Measurements from ENCODE around the gene HCRTR1. TPM values are rescaled to one million over a fixed set of nuclear protein-coding genes. Genes with fewer than 3 reads are reported as not detected.
"Not testable (repeated sequence)": the region's sequence is repeated elsewhere in the genome, so short reads cannot be mapped to it uniquely, and the experiment has no call there.

The HCRTR1 gene
- total and polyA plus RNA-seq, 10 donors, result 0.06 TPM; not detected in 9

- TF ChIP-seq POLR2A (IDR thresholded peaks at IDR 0.05) (no peak), CTCF (IDR thresholded peaks at IDR 0.05 in 8 of 11, conservative IDR thresholded peaks at IDR 0.05 in 3 of 11) (no peak), POLR2AphosphoS5 (IDR thresholded peaks at IDR 0.05) (no peak)
- no peak overlapping the region for H3K4me3 ChIP-seq
- 72 to 84% (median 79%) methylated on average over 11 of the region's 11 CpGs for WGBS, 5 donors
- DNase-seq, result no peak
- peaks cover 0 to 50% (median 15%) of the 10 kb centered on the region in 6 donors for H3K36me3 ChIP-seq
- H3K27me3 ChIP-seq (replicated peaks in 1 of 7), result peaks cover 0 to 29% (median 6%) of the 10 kb centered on the region in 7 donors
- no peaks in the 10 kb centered on the region for H3K9me3 ChIP-seq
- peaks cover 27 to 91% (median 70%) of the 10 kb centered on the region in 6 donors for H3K4me1 ChIP-seq
- peak overlapping the region in 6 of 8 donors; percentile 60 to 92 (median 86) for H3K27ac ChIP-seq
- intact Hi-C loops (cut with DNase I; ENCODE audit: low total_unique reads), result no loop called here
These were observed 31.6 kb upstream of the HCRTR1 start for GRCh38 chr1:31585736-31586365.

- Histone ChIP-seq H3K4me1 (peaks cover 27 to 83% (median 66%) of the 10 kb centered on the region in 6 donors), H3K36me3 (peaks cover 0 to 50% (median 15%) of the 10 kb centered on the region in 6 donors), H3K27me3 (replicated peaks in 1 of 7) (peaks cover 0 to 29% (median 6%) of the 10 kb centered on the region in 7 donors), H3K27ac (peak overlapping the region in 6 of 8 donors; percentile 75 to 92 (median 86)), H3K9me3 (no peaks in the 10 kb centered on the region), H3K4me3 (peak overlapping the region in 1 of 8 donors; percentile 4)
- WGBS, 5 donors, result 70 to 82% (median 74%) methylated on average over 31 to 47 of the region's 47 CpGs
- intact Hi-C loops (cut with DNase I; ENCODE audit: low total_unique reads), result no loop called here
- TF ChIP-seq POLR2AphosphoS5 (IDR thresholded peaks at IDR 0.05) (peak in 1 of 3 donors; percentile 65), POLR2A (IDR thresholded peaks at IDR 0.05) (no peak)
- DNase-seq, result no peak
These were observed 30.8 kb upstream of the HCRTR1 start for GRCh38 chr1:31586376-31587327.

GRCh38 chr1:31587328-31587699, 30.2 kb upstream of the HCRTR1 start:
- Histone ChIP-seq H3K36me3 (peaks cover 0 to 50% (median 15%) of the 10 kb centered on the region in 6 donors), H3K27me3 (replicated peaks in 1 of 7) (peaks cover 0 to 29% (median 6%) of the 10 kb centered on the region in 7 donors), H3K4me1 (peaks cover 27 to 76% (median 61%) of the 10 kb centered on the region in 6 donors), H3K27ac (peak overlapping the region in 6 of 8 donors; percentile 75 to 92 (median 86))
- H3K4me3 ChIP-seq; intact Hi-C loops (cut with DNase I; ENCODE audit: low total_unique reads); H3K9me3 ChIP-seq; DNase-seq: not testable (repeated sequence)
- WGBS, 5 donors, result 90 to 95% (median 92%) methylated on average over 5 of the region's 5 CpGs

- DNase-seq, result no peak
- TF ChIP-seq POLR2AphosphoS5 (IDR thresholded peaks at IDR 0.05) (peak; percentile 53 to 67 (median 64)), POLR2A (IDR thresholded peaks at IDR 0.05) (no peak), CTCF (IDR thresholded peaks at IDR 0.05 in 8 of 11, conservative IDR thresholded peaks at IDR 0.05 in 3 of 11) (peak in 8 of 11 experiments; percentile 21 to 67 (median 54))
- peak overlapping the region; percentile 55 to 92 (median 82) for H3K27ac ChIP-seq
- peak overlapping the region in 1 of 8 donors; percentile 52 for H3K4me3 ChIP-seq
- H3K27me3 ChIP-seq (replicated peaks in 1 of 7), result peaks cover 0 to 29% (median 6%) of the 10 kb centered on the region in 7 donors
- H3K4me1 ChIP-seq, result peaks cover 27 to 71% (median 57%) of the 10 kb centered on the region in 6 donors
- H3K9me3 ChIP-seq, result no peaks in the 10 kb centered on the region
- WGBS, 5 donors, result 50 to 71% (median 57%) methylated on average over 9 to 14 of the region's 14 CpGs
- peaks cover 0 to 45% (median 15%) of the 10 kb centered on the region in 6 donors for H3K36me3 ChIP-seq
- intact Hi-C loops (cut with DNase I; ENCODE audit: low total_unique reads), result no loop called here
These were observed 29.6 kb upstream of the HCRTR1 start for GRCh38 chr1:31587720-31588423.

All from spleen (tissue), 11 donors.